ENCODE results near the gene TP63. TPM values are rescaled to one million over a fixed set of nuclear protein-coding genes. Genes with fewer than 3 reads are reported as not detected.

Gene TP63
- polyA plus RNA-seq, 2 of the 4 experiments (the other 2 are of a cell fraction): 1.5 to 5.4 TPM

DNA sequence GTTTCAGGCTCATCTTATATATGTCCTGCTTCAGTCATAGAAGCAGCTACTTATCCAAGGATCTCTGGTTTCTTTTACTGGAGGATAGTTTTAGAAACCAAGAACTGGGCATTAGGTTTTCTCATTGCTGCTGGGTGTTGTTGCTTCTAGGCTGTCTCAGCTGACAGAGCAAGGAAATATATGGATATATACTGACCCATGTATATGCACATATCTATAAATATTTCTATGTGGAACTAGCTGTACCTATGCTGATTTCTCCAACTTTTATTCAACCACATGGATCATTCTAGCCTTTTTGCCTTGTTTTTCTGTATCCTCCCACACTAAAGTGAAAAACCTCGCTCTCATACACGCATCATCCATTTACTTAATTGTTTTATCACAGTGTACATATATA lies 64.2 kb downstream of the TP63 start:
- ATAC-seq (no peak), DNase-seq (ENCODE audit: low read depth in 1 of 2, low spot score in 1 of 2) (no peak), FAIRE-seq (no peak)
- no peak for TF ChIP-seq ZSCAN20 (CRISPR knock-in tag; IDR thresholded peaks at IDR 0.05)
- no peak for TF ChIP-seq POLR2A (IDR thresholded peaks at IDR 0.05; ENCODE audit: low read length)
- TF ChIP-seq, protein P1, sequence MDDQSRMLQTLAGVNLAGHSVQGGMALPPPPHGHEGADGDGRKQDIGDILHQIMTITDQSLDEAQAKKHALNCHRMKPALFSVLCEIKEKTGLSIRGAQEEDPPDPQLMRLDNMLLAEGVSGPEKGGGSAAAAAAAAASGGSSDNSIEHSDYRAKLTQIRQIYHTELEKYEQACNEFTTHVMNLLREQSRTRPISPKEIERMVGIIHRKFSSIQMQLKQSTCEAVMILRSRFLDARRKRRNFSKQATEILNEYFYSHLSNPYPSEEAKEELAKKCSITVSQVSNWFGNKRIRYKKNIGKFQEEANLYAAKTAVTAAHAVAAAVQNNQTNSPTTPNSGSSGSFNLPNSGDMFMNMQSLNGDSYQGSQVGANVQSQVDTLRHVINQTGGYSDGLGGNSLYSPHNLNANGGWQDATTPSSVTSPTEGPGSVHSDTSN (IDR thresholded peaks at IDR 0.05): no peak
- WGBS (ENCODE audit: missing lambda C conversion rate): 93% methylated on average over 2 of the region's 2 CpGs
- H3K4me2 ChIP-seq: no peak overlapping the region
- ChIA-PET POLR2A (no interaction called here), CTCF (no interaction called here)
- H3K4me1 ChIP-seq: no peaks in the 10 kb centered on the region
- H3K27ac ChIP-seq: no peak overlapping the region
- no peaks in the 10 kb centered on the region for H3K9me3 ChIP-seq
- no peak overlapping the region for H3K4me3 ChIP-seq

DNA sequence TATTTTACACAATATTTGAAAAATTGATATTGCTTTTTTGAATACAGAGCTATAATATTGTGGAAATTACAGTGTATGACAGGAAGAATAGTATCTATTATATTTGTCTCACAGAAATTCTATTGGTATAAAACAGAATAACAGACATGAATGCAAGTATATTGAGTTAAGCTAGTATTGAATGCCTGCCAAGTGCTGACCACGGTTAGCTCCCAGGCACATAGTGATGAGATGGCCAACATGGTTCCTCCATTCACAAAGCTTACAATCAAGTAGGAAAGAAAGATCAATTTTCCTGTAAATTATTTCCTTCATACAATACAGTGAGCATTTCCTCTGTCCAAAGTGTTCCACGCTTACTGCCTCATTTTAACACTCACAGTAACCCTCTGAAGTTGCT lies 67.6 kb downstream of the TP63 start:
- 65% methylated on average over 2 of the region's 2 CpGs for WGBS (ENCODE audit: missing lambda C conversion rate)
- H3K4me1 ChIP-seq: no peaks in the 10 kb centered on the region
- H3K9me3 ChIP-seq: no peaks in the 10 kb centered on the region
- TF ChIP-seq MYC (IDR thresholded peaks at IDR 0.05; ENCODE audit: borderline replicate concordance, low read length): no peak
- TF ChIP-seq, protein P2, sequence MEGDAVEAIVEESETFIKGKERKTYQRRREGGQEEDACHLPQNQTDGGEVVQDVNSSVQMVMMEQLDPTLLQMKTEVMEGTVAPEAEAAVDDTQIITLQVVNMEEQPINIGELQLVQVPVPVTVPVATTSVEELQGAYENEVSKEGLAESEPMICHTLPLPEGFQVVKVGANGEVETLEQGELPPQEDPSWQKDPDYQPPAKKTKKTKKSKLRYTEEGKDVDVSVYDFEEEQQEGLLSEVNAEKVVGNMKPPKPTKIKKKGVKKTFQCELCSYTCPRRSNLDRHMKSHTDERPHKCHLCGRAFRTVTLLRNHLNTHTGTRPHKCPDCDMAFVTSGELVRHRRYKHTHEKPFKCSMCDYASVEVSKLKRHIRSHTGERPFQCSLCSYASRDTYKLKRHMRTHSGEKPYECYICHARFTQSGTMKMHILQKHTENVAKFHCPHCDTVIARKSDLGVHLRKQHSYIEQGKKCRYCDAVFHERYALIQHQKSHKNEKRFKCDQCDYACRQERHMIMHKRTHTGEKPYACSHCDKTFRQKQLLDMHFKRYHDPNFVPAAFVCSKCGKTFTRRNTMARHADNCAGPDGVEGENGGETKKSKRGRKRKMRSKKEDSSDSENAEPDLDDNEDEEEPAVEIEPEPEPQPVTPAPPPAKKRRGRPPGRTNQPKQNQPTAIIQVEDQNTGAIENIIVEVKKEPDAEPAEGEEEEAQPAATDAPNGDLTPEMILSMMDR (IDR thresholded peaks at IDR 0.05): no peak
- no peak for TF ChIP-seq TFCP2L1 (CRISPR knock-in tag; IDR thresholded peaks at IDR 0.05)
- H3K4me2 ChIP-seq: no peak overlapping the region
- no peak overlapping the region for H3K27ac ChIP-seq
- FAIRE-seq (no peak), DNase-seq (ENCODE audit: low read depth in 1 of 2, low spot score in 1 of 2) (no peak), ATAC-seq (no peak)
- H3K4me3 ChIP-seq: no peak overlapping the region
- POLR2A ChIA-PET: no interaction called here
- CTCF ChIA-PET: no interaction called here

DNA sequence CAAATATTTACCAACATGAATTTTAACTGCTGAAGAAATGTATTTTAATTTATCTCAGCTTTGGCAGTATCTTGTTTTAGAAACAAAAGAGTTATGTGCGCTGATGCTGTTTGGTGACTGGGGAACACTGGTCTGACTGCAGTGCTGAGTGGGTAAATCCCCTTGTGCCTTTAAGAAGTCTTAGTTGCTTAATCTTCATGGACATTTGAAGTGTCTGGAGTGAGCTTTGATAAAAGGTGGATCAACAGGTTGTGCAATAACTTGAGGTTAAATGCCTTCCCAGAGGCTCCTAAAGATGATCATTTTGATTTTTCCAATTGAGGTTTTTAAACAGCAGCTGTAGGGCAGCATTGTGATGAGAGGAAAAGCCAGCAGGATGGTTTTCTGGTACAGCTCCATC lies 68.7 kb downstream of the TP63 start:
- TF ChIP-seq ZSCAN20 (CRISPR knock-in tag; IDR thresholded peaks at IDR 0.05) (no peak), FOSB (CRISPR knock-in tag; IDR thresholded peaks at IDR 0.05) (no peak), POLR2AphosphoS2 (conservative IDR thresholded peaks at IDR 0.05; ENCODE audit: low read length) (no peak), JUN (IDR thresholded peaks at IDR 0.05) (no peak), MYC (IDR thresholded peaks at IDR 0.05; ENCODE audit: borderline replicate concordance, low read length) (no peak), CBX8 (IDR thresholded peaks at IDR 0.05) (no peak), PHF8 (IDR thresholded peaks at IDR 0.05; ENCODE audit: borderline replicate concordance, low read depth) (no peak), CBX2 (IDR thresholded peaks at IDR 0.05; ENCODE audit: borderline replicate concordance, low read depth) (no peak), RFX5 (IDR thresholded peaks at IDR 0.05) (no peak), EHMT2 (IDR thresholded peaks at IDR 0.05; ENCODE audit: low read depth) (no peak), CHD2 (IDR thresholded peaks at IDR 0.05; ENCODE audit: low read length, partially characterized antibody) (no peak), HOXA7 (CRISPR knock-in tag; IDR thresholded peaks at IDR 0.05) (no peak)
- TF ChIP-seq, protein P3, sequence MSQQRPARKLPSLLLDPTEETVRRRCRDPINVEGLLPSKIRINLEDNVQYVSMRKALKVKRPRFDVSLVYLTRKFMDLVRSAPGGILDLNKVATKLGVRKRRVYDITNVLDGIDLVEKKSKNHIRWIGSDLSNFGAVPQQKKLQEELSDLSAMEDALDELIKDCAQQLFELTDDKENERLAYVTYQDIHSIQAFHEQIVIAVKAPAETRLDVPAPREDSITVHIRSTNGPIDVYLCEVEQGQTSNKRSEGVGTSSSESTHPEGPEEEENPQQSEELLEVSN (IDR thresholded peaks at IDR 0.05; ENCODE audit: borderline replicate concordance, low read depth): no peak
- TF ChIP-seq, protein P4, sequence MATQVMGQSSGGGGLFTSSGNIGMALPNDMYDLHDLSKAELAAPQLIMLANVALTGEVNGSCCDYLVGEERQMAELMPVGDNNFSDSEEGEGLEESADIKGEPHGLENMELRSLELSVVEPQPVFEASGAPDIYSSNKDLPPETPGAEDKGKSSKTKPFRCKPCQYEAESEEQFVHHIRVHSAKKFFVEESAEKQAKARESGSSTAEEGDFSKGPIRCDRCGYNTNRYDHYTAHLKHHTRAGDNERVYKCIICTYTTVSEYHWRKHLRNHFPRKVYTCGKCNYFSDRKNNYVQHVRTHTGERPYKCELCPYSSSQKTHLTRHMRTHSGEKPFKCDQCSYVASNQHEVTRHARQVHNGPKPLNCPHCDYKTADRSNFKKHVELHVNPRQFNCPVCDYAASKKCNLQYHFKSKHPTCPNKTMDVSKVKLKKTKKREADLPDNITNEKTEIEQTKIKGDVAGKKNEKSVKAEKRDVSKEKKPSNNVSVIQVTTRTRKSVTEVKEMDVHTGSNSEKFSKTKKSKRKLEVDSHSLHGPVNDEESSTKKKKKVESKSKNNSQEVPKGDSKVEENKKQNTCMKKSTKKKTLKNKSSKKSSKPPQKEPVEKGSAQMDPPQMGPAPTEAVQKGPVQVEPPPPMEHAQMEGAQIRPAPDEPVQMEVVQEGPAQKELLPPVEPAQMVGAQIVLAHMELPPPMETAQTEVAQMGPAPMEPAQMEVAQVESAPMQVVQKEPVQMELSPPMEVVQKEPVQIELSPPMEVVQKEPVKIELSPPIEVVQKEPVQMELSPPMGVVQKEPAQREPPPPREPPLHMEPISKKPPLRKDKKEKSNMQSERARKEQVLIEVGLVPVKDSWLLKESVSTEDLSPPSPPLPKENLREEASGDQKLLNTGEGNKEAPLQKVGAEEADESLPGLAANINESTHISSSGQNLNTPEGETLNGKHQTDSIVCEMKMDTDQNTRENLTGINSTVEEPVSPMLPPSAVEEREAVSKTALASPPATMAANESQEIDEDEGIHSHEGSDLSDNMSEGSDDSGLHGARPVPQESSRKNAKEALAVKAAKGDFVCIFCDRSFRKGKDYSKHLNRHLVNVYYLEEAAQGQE (IDR thresholded peaks at IDR 0.05): no peak
- H3K4me3 ChIP-seq: no peak overlapping the region
- ChIA-PET CTCF (interaction anchor here (0.6 kb wide), 1 partner anchor 132 kb away, joined by 3 read pairs; no protein-coding TSS in a partner anchor), POLR2A (no interaction called here)
- H3K9me3 ChIP-seq: no peaks in the 10 kb centered on the region
- 93% methylated on average over 1 of the region's 1 CpG for WGBS (ENCODE audit: missing lambda C conversion rate)
- H3K4me1 ChIP-seq: no peaks in the 10 kb centered on the region
- no peak overlapping the region for H3K27ac ChIP-seq
- no peak for FAIRE-seq
- no peak for ATAC-seq
- H3K4me2 ChIP-seq: no peak overlapping the region
- no peak for DNase-seq (ENCODE audit: low read depth in 1 of 2, low spot score in 1 of 2)

Data from A549 (cell line).